DOHH2 (cell line): Measurements from ENCODE around the gene MEGF11.
"Not testable (repeated sequence)": the region's sequence is repeated elsewhere in the genome, so short reads cannot be mapped to it uniquely, and the experiment has no call there.

Source experiments
- H3F3A ChIP-seq: fragments of 200-600 bp; sonication (generic), shearing (Covaris generic); 2 replicates; pipeline ENCODE4 v1.6.0; 2016; ENCODE audit warnings: antibody characterized with exemption, mild to moderate bottlenecking; ENCODE audit not compliant: control insufficient read depth, insufficient read depth
- H3K27ac ChIP-seq: fragments of 200-600 bp; sonication (generic); 2 replicates; pipeline ENCODE4 v1.5.1; 2014; ENCODE audit warnings: low read depth, mild to moderate bottlenecking, low read length, moderate library complexity
- H3K27me3 ChIP-seq: fragments of 200-600 bp; sonication (generic); 2 replicates; pipeline ENCODE4 v1.6.1; 2014; ENCODE audit warnings: mild to moderate bottlenecking, low read length, mixed read lengths; ENCODE audit not compliant: control insufficient read depth
- H3K36me3 ChIP-seq: fragments of 200-600 bp; sonication (generic); 2 replicates; pipeline ENCODE4 v1.6.1; 2014; ENCODE audit warnings: mild to moderate bottlenecking, low read length, moderate library complexity, mixed read lengths; ENCODE audit not compliant: control insufficient read depth
- H3K4me1 ChIP-seq: fragments of 200-600 bp; sonication (generic); 2 replicates; pipeline ENCODE4 v1.6.1; 2014; ENCODE audit warnings: mild to moderate bottlenecking, low read length, mixed read lengths; ENCODE audit not compliant: control insufficient read depth
- H3K4me2 ChIP-seq: fragments of 200-600 bp; sonication (generic); 2 replicates; pipeline ENCODE4 v1.6.0; 2014; ENCODE audit warnings: mild to moderate bottlenecking, low read length, moderate library complexity
- H3K4me3 ChIP-seq: fragments of 200-600 bp; sonication (generic); 2 replicates; pipeline ENCODE4 v1.5.1; 2014; ENCODE audit warnings: mild to moderate bottlenecking, low read length, mixed read lengths
- H3K79me2 ChIP-seq: fragments of 200-600 bp; sonication (generic); 2 replicates; pipeline ENCODE4 v1.6.1; 2014; ENCODE audit warnings: mild to moderate bottlenecking, low read length, mixed read lengths; ENCODE audit not compliant: control insufficient read depth
- H3K9me2 ChIP-seq: fragments of 200-600 bp; sonication (generic); replicated peaks from 2 replicates; pipeline ENCODE4 v1.6.1; 2014; ENCODE audit warnings: mild to moderate bottlenecking, low read length, mixed read lengths; ENCODE audit not compliant: control insufficient read depth
- H3K9me3 ChIP-seq: fragments of 200-600 bp; sonication (generic); 2 replicates; pipeline ENCODE4 v1.6.1; 2014; ENCODE audit warnings: antibody characterized with exemption, low read length, mixed read lengths; ENCODE audit not compliant: control insufficient read depth, insufficient read depth
- H4K20me1 ChIP-seq: fragments of 200-600 bp; sonication (generic); 2 replicates; pipeline ENCODE4 v1.6.0; 2014; ENCODE audit warnings: low read depth, mild to moderate bottlenecking, antibody characterized with exemption, low read length, moderate library complexity; ENCODE audit not compliant: control insufficient read depth, insufficient read depth
- CTCF ChIP-seq: fragments of 200-600 bp; sonication (generic); IDR thresholded peaks from one replicate; pipeline ENCODE4 v1.5.1; 2014; ENCODE audit warnings: antibody characterized with exemption, mild to moderate bottlenecking, low read depth, low read length; ENCODE audit not compliant: poor library complexity, severe bottlenecking
- EZH2phosphoT487 ChIP-seq: fragments of 200-600 bp; sonication (generic); IDR thresholded peaks from 2 replicates; pipeline ENCODE4 v1.6.1; 2017; ENCODE audit warnings: borderline replicate concordance, mild to moderate bottlenecking, antibody characterized with exemption, low read length, moderate library complexity, mixed read lengths

The MEGF11 gene

GRCh38 chr15:65871886-65872285 lies 381.7 kb downstream of the MEGF11 start:
- H4K20me1 ChIP-seq, H3K27ac ChIP-seq, H3K9me2 ChIP-seq, H3F3A ChIP-seq, H3K9me3 ChIP-seq, H3K27me3 ChIP-seq, H3K4me3 ChIP-seq: not testable (repeated sequence)
- H3K4me1 ChIP-seq = peaks cover 25% of the 10 kb centered on the region
- peaks cover 40% of the 10 kb centered on the region for H3K36me3 ChIP-seq
- H3K4me2 ChIP-seq = peak overlapping the region; percentile 74
- peaks cover 75% of the 10 kb centered on the region for H3K79me2 ChIP-seq

- Histone ChIP-seq H3K4me2 (peak overlapping the region; percentile 74), H3K79me2 (peaks cover 67% of the 10 kb centered on the region), H3F3A (no peaks in the 10 kb centered on the region), H3K27ac (peak overlapping the region; percentile 66), H3K4me1 (peaks cover 25% of the 10 kb centered on the region), H3K4me3 (peak overlapping the region; percentile 93), H4K20me1 (peaks cover 6% of the 10 kb centered on the region), H3K36me3 (peaks cover 32% of the 10 kb centered on the region), H3K27me3 (no peaks in the 10 kb centered on the region), H3K9me3 (no peaks in the 10 kb centered on the region), H3K9me2 (no peaks in the 10 kb centered on the region)
- TF ChIP-seq CTCF (no peak), EZH2phosphoT487 (no peak)
These were observed 382.5 kb downstream of the MEGF11 start for GRCh38 chr15:65870889-65871533.

- no peaks in the 10 kb centered on the region for H3K27me3 ChIP-seq
- H3K36me3 ChIP-seq = peaks cover 24% of the 10 kb centered on the region
- H3K4me1 ChIP-seq = peaks cover 25% of the 10 kb centered on the region
- peak overlapping the region; percentile 93 for H3K4me3 ChIP-seq
- H3K4me2 ChIP-seq = peak overlapping the region; percentile 74
- no peaks in the 10 kb centered on the region for H3K9me3 ChIP-seq
- peak overlapping the region; percentile 66 for H3K27ac ChIP-seq
- peaks cover 59% of the 10 kb centered on the region for H3K79me2 ChIP-seq
- H3F3A ChIP-seq = no peaks in the 10 kb centered on the region
- TF ChIP-seq EZH2phosphoT487 = no peak
- TF ChIP-seq CTCF = no peak
- H4K20me1 ChIP-seq = peaks cover 6% of the 10 kb centered on the region
- no peaks in the 10 kb centered on the region for H3K9me2 ChIP-seq
These were observed 383.3 kb downstream of the MEGF11 start for GRCh38 chr15:65869954-65870871.
